Measurements from ENCODE around the gene GGN. TPM values are rescaled to one million over a fixed set of nuclear protein-coding genes. Genes with fewer than 3 reads are reported as not detected.
A peak's percentile ranks its signal among the peaks of the same experiment; 100 is the strongest.

The GGN gene
- not detected for total RNA-seq

GRCh38 chr19:38387550-38388348 lies at the start of gene GGN:
Gene GGN, minus strand, starts transcription at chr19:38388034. Its CDS starts 773 bp downstream, at chr19:38387261.
- Histone ChIP-seq H3K4me3 (peak within 1 kb of the TSS; percentile 40 to 56), H3K9me3 (no peaks in the 10 kb centered on the region), H3K27ac (peak within 1 kb of the TSS; percentile 73), H3K27me3 (no peaks in the 10 kb centered on the region), H3K36me3 (peaks cover 0 to 17% of the 10 kb centered on the region in 2 donors), H3K4me1 (peaks cover 39% of the 10 kb centered on the region)
- TF ChIP-seq POLR2A (IDR thresholded peaks at IDR 0.05) (no peak), POLR2AphosphoS5 (IDR thresholded peaks at IDR 0.05; ENCODE audit: insufficient read depth in 1 of 2, low read depth in 1 of 2) (peak in 1 of 2 donors; percentile 68)
- TF ChIP-seq, protein P1, sequence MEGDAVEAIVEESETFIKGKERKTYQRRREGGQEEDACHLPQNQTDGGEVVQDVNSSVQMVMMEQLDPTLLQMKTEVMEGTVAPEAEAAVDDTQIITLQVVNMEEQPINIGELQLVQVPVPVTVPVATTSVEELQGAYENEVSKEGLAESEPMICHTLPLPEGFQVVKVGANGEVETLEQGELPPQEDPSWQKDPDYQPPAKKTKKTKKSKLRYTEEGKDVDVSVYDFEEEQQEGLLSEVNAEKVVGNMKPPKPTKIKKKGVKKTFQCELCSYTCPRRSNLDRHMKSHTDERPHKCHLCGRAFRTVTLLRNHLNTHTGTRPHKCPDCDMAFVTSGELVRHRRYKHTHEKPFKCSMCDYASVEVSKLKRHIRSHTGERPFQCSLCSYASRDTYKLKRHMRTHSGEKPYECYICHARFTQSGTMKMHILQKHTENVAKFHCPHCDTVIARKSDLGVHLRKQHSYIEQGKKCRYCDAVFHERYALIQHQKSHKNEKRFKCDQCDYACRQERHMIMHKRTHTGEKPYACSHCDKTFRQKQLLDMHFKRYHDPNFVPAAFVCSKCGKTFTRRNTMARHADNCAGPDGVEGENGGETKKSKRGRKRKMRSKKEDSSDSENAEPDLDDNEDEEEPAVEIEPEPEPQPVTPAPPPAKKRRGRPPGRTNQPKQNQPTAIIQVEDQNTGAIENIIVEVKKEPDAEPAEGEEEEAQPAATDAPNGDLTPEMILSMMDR (IDR thresholded peaks at IDR 0.05) = no peak
- DNase-seq (ENCODE audit: extremely low spot score in 2 of 2) = peak in 1 of 2 donors; percentile 90
- intact Hi-C loops (cut with DNase I) = no loop called here

GRCh38 chr19:38437295-38437694 lies 49.5 kb upstream of the GGN start:
- no peaks in the 10 kb centered on the region for H3K27me3 ChIP-seq
- DNase-seq (ENCODE audit: extremely low spot score in 2 of 2) = no peak
- TF ChIP-seq POLR2AphosphoS5 (IDR thresholded peaks at IDR 0.05; ENCODE audit: insufficient read depth in 1 of 2, low read depth in 1 of 2) (no peak), POLR2A (IDR thresholded peaks at IDR 0.05) (no peak)
- TF ChIP-seq, protein P1 (IDR thresholded peaks at IDR 0.05) = no peak

GRCh38 chr19:38434549-38435051 lies 46.8 kb upstream of the GGN start:
- no peaks in the 10 kb centered on the region for H3K27me3 ChIP-seq
- H3K27ac ChIP-seq = no peak overlapping the region
- no peaks in the 10 kb centered on the region for H3K36me3 ChIP-seq
- no peaks in the 10 kb centered on the region for H3K4me1 ChIP-seq
- intact Hi-C loops (cut with DNase I) = no loop called here
- no peaks in the 10 kb centered on the region for H3K9me3 ChIP-seq
- H3K4me3 ChIP-seq = no peak overlapping the region
- DNase-seq (ENCODE audit: extremely low spot score in 2 of 2) = no peak
- TF ChIP-seq POLR2A (IDR thresholded peaks at IDR 0.05) (no peak), POLR2AphosphoS5 (IDR thresholded peaks at IDR 0.05; ENCODE audit: insufficient read depth in 1 of 2, low read depth in 1 of 2) (no peak)
- TF ChIP-seq, protein P1 (IDR thresholded peaks at IDR 0.05) = no peak

More at GRCh38 chr19:38437295-38437694, 49.5 kb upstream of the GGN start:
- no peak overlapping the region for H3K4me3 ChIP-seq
- intact Hi-C loops (cut with DNase I) = no loop called here
- H3K9me3 ChIP-seq = no peaks in the 10 kb centered on the region
- H3K36me3 ChIP-seq = no peaks in the 10 kb centered on the region
- H3K27ac ChIP-seq = no peak overlapping the region
- no peaks in the 10 kb centered on the region for H3K4me1 ChIP-seq

DNA sequence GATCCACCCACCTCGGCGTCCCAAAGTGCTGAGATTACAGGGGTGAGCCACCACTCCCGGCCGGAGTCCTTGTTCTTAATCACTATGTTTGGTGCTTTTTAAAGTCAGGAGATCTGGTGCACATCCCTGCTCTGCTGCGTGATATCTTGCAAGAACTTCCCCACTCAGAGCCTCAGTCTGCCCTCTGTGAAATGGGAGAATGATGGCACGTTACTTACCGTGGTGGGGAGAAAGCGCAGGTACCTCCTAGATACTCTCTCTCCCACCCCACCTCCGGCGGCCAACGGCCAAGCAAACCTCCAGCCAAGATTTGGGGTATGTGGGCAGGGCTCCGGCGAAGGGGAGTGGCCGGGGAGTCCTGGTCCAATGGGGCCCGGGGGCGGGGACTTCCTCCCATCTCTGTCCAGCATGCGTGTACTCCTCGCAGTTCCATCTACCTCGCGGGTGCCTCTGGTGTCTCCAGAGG lies 45.5 kb upstream of the GGN start, which contains the start of gene RYR1:
TSS of gene RYR1 (plus strand) at position 424 of the 466 bp plus-strand sequence. CDS start 139 bp downstream, outside the sequence.
- H3K9me3 ChIP-seq = no peaks in the 10 kb centered on the region
- no peaks in the 10 kb centered on the region for H3K4me1 ChIP-seq
- TF ChIP-seq POLR2AphosphoS5 (IDR thresholded peaks at IDR 0.05; ENCODE audit: insufficient read depth in 1 of 2, low read depth in 1 of 2) = no peak
- TF ChIP-seq, protein P1 (IDR thresholded peaks at IDR 0.05) = no peak
- TF ChIP-seq POLR2A (IDR thresholded peaks at IDR 0.05) = no peak
- no peak for DNase-seq (ENCODE audit: extremely low spot score in 2 of 2)
- H3K27ac ChIP-seq = no peak within 1 kb of the TSS
- H3K4me3 ChIP-seq = no peak within 1 kb of the TSS
- intact Hi-C loops (cut with DNase I) = no loop called here
- H3K27me3 ChIP-seq = no peaks in the 10 kb centered on the region
- no peaks in the 10 kb centered on the region for H3K36me3 ChIP-seq

All from vagina (tissue), 2 donors.